ENCODE measurements around the gene LMX1A.

DNA sequence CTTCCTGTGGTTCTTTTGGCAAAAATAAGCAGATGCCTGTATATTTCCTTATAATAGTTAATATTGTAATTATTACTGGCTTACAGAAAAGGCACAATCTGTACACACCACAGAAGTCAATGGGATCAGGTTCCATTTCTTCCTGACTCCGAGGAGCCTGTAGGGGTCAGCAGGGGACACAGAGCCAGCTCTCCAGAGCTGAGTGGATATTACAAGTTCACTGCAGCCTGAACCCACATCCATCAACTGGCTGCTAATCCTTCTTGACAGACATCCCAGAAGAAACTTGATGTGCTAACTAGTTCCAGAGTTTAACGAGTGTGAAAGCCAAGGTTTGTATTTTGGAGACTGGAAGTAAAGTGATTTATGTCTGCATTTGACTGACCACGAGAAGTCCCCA lies 203.8 kb downstream of the LMX1A start:
- TF ChIP-seq CTCF (conservative IDR thresholded peaks at IDR 0.05; ENCODE audit: low read depth, low read length) (0 out of 2 replicates have a peak, but pooled peaks have one; percentile 23), EZH2 (IDR thresholded peaks at IDR 0.05; ENCODE audit: borderline replicate concordance, low read depth, low read length, poor library complexity, severe bottlenecking) (no peak)
